ENCODE measurements around the gene FUNDC2.
A peak's percentile ranks its signal among the peaks of the same experiment; 100 is the strongest.

FUNDC2 gene

GRCh38 chrX:155026420-155026726 is 271 bp upstream of the FUNDC2 start:
- no peak for DNase-seq

DNA sequence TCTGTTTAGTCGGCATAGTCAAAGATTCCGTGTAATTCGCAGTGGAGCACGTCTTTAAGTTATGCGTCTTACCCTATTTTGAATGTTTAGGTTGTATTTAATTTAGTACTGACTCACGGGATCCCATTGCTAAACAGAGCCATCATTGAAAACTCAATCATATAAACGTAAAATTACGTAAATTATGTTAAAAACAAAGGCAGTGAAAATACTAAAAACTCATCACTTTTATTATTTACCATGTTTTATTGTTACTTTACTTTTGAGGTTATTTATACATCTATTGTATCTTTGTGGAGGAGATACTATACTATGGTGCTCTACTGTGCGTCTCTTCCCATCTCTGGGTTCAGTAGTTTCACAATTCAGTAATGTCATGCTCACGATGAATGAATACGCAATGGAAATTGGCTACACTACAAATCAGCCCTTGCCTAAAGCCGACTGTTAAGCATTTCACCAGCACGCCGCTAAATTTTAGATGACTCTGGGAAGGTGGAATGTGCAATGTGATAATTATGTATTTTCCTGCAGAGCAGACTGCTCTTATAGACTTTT is 944 bp downstream of the FUNDC2 start:
- no peak for DNase-seq

DNA sequence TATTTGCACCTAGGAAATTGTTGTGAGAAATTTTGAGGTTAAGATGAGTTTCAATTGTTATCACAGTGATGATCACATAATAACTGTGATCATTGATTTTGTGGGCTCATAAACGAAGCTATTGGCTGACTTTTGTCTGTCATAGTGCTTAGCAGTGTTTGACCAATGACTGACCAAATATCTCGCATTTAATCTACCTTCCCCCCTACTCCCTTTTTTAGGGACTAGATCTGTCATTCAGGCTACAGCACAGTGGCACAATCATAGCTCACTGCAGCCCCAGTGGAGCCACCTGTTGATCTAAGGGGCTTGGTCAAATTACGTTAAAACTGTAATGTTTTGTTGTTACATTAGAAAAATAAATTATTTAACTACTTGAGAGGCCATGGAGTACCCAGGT is 1.5 kb downstream of the FUNDC2 start:
- no peak for DNase-seq

GRCh38 chrX:155028877-155029291 is 2.2 kb downstream of the FUNDC2 start:
- no peak for DNase-seq

GRCh38 chrX:155031657-155032056 is 5.0 kb downstream of the FUNDC2 start:
- DNase-seq = no peak

- DNase-seq = no peak
Observed at GRCh38 chrX:155035688-155036087, 9.0 kb downstream of the FUNDC2 start.

- no peak for DNase-seq
Observed at GRCh38 chrX:155046129-155046810, 19.6 kb downstream of the FUNDC2 start.

DNA sequence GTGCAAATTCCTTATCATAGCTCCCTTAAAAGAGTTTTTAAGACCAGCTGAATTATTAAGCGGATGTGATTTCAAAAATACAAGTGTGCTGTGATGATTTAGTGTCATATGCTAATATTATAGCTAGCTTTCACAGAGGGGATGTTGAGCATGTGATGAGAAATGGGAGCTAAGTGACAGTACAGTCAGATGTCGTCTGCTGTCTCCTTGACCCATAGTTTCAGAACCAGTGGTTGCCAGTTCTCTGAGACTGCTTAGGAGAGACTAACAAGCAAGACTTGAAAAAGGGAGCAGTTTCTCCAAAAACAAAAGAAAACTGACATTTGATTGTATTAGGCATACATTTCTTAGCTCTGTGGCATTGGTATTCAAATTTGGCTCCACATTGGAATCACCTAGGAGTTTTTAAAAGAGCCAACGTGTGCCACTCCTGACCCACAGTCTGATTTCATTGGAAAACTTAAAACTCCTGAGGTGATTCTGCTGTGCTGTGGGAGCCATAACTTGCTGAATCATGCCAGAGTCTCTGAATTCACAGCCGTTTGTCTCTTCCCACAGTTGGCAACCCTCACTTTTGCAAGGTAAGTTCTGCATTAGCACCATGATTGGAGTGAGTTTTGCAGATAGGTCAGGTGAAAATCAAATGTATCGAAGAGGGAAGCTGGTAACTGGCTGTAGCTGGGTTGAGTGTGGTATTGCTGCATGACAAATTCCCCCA is 20.3 kb downstream of the FUNDC2 start:
- no peak for DNase-seq

DNA sequence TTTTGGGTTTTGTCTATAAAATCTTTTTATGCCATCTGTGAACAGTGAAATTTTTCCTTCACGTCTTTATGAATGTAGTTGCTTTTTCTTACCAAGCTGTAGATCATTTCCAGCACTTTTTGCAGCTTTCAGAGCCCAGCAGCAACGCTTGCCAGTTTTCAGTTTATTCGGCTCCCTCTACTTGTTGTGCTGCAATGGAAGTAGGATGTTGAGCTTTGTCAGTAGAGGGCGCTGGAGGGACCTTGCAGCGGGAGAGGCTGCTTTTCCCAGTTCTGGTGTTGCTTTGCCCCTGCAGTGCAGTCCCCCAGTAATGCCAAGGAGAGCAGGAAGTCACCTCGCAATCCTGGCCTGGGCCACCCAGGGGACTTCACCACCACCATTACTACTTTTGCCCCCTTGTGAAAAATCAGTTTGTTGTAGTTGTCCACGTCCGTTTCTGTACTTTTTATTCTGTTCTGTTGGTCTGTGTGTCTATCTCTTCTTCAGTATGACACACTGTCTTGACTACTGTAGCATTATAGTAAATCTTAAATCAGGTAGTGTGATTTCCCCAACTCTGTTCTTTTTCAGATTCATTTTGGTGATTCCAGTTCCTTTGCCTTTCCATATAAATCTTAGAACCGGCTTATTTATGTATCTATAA is 22.5 kb downstream of the FUNDC2 start:
- peak; percentile 51 to 56 for DNase-seq

GRCh38 chrX:155052738-155053498 is 26.3 kb downstream of the FUNDC2 start:
- DNase-seq = no peak

DNA sequence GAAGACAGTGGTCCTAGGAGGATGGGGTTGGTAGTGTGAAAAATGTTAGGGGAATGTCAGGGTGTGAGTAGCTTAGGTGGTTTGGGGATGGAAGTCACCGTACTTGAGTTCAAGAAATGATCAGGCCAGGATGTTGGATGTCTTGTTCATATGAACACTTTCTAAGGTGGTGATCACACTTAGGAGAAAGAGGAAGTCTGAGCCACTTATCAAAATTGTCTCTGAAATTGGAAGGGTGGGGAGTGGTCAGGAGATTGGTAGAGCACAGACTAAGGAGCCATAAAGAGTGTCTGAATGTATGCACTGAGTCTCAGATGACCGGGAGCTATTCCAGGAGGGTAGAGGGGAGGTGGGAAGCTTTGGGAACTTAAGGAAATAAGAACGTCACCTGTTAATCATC is 27.0 kb downstream of the FUNDC2 start:
- no peak for DNase-seq

GRCh38 chrX:155054255-155054654 is 27.6 kb downstream of the FUNDC2 start:
- DNase-seq = no peak

GRCh38 chrX:155055494-155055893 is 28.9 kb downstream of the FUNDC2 start:
- DNase-seq = no peak

DNA sequence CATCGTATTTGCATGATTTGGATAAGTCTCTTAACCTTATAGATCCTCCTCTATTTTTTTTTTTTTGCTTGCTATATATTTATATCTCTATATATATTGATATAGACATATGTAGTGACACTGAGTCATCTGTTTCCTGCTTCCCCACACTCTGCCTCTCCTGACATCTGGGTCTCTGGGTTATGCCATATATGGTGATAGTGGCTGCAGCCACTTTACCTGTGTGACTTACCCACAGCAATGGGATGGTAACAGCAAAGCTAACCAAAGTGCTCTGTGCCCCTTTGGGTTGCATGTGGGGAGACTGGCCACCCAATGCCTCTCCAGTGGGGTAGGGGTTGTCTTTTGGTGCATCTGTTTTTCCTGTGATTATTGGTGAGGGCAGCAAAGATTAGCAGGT is 29.8 kb downstream of the FUNDC2 start:
- no peak for DNase-seq

GRCh38 chrX:155056877-155057792 is 30.5 kb downstream of the FUNDC2 start:
- DNase-seq = peak; percentile 68 to 69

GRCh38 chrX:155061760-155062159 is 35.1 kb downstream of the FUNDC2 start:
- no peak for DNase-seq

- no peak for DNase-seq
Observed at GRCh38 chrX:155065035-155065734, 38.5 kb downstream of the FUNDC2 start.

DNA sequence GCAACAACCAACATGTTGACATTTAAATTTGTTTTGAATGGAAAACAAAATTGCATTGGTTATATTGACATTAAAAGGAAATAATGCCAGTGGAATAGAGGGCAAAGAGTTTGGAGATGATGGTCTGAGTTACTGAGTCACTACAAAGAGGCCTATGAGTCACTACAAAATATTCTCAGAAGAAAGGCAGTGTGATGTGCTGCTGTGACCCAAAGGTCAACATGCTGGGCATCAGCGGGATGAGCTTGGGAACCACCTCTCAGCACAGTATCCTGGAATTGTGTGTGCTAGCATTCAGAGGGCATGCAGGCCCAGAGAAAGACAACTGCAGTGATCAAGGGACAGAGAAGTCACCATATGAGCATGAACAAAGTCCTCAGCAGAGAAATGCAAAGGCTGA is 41.5 kb downstream of the FUNDC2 start:
- DNase-seq = no peak

DNA sequence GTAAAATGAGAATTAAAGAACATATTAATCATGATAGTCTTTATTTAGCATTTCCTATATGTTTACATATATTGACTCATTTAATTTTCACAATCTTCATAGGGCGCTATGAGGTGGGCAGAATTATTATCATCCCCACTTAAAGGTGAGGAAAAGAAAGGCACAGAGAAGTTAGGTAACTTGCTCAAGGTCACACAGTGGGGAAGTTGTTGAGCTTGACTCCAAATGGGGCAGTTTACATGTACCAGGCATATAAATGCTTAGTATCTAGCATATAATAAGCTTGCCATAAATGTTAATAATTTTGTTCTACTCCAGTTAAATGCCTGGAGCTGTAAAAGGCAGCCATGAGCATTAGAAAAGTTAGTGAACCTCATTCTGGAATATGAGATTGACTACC is 42.8 kb downstream of the FUNDC2 start:
- no peak for DNase-seq

GRCh38 chrX:155070038-155070437 is 43.4 kb downstream of the FUNDC2 start:
- no peak for DNase-seq

DNA sequence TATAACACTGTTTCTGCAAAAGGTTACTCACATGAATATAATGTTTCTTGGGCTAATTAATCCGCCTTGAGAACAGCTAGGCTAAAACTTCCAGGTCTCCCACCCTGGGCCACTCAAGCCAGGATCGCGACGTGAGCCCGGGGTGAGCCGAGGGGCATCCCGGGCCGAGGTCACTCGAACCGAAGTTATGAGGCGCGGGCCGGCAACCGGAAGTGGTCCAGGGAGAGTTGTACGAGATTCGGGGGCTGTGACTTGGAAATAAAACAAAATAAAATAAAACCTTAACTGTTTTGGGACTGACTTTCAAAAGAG is 44.0 kb downstream of the FUNDC2 start:
- DNase-seq = no peak

Measured in activated T-cell treated with anti-CD3 and anti-CD28 coated beads, Interleukin-2, amount 50 U/mL, for 48 hours (primary cell).